Measurements from ENCODE around the gene HOXA2.

Gene HOXA2

GRCh38 chr7:27132214-27132613 is 29.7 kb upstream of the HOXA2 start:
- CTCF ChIA-PET, result interaction anchor here (1.4 kb wide), 1 partner anchor 47 kb away, joined by 3 read pairs; no protein-coding TSS in a partner anchor
- POLR2A ChIA-PET, result interaction anchor here (0.9 to 5.3 kb wide), 7 partner anchors 11 to 35 kb away, joined by 3 to 103 read pairs (median 8); partner anchors contain the start of genes HOXA5 and HOXA7
- DNase-seq (ENCODE audit: extremely low spot score), result no peak
- TF ChIP-seq BHLHE40 (IDR thresholded peaks at IDR 0.05; ENCODE audit: borderline replicate concordance) (no peak), HDGF (IDR thresholded peaks at IDR 0.05; ENCODE audit: borderline replicate concordance) (no peak), SP1 (IDR thresholded peaks at IDR 0.05) (no peak), ZNF384 (IDR thresholded peaks at IDR 0.05) (no peak), FOXK2 (IDR thresholded peaks at IDR 0.05) (no peak), NFRKB (IDR thresholded peaks at IDR 0.05) (no peak), PKNOX1 (IDR thresholded peaks at IDR 0.05) (no peak), SUZ12 (IDR thresholded peaks at IDR 0.05) (no peak), ARNT (IDR thresholded peaks at IDR 0.05) (no peak), L3MBTL2 (conservative IDR thresholded peaks at IDR 0.05) (no peak), FOXM1 (IDR thresholded peaks at IDR 0.05; ENCODE audit: borderline replicate concordance) (no peak), TARDBP (IDR thresholded peaks at IDR 0.05) (no peak), FOXA1 (IDR thresholded peaks at IDR 0.05) (no peak), LEF1 (IDR thresholded peaks at IDR 0.05; ENCODE audit: borderline replicate concordance) (no peak), ELF4 (IDR thresholded peaks at IDR 0.05) (no peak), CTBP1 (IDR thresholded peaks at IDR 0.05; ENCODE audit: borderline replicate concordance) (no peak)

- CTCF ChIA-PET, result interaction anchor here (1.4 kb wide), 1 partner anchor 48 kb away, joined by 3 read pairs; no protein-coding TSS in a partner anchor
- POLR2A ChIA-PET, result interaction anchor here (0.8 to 5.3 kb wide), 18 partner anchors 10 to 1269 kb away, joined by 3 to 103 read pairs (median 4); partner anchors contain the start of genes HOXA5, HOXA7 and SKAP2
Measured at GRCh38 chr7:27131390-27131819, 28.9 kb upstream of the HOXA2 start.

GRCh38 chr7:27130540-27131389 is 28.3 kb upstream of the HOXA2 start, which contains the start of gene HOXA4:
TSS of gene HOXA4 (minus strand) at chr7:27130757. CDS start at chr7:27130733, 24 bp downstream.
- peak; percentile 78 for DNase-seq (ENCODE audit: extremely low spot score)
- POLR2A ChIA-PET, result interaction anchor here (0.7 to 5.3 kb wide), 19 partner anchors 10 to 1269 kb away, joined by 3 to 103 read pairs (median 4); partner anchors contain the start of genes HOXA5, HOXA7 and SKAP2
- CTCF ChIA-PET, result interaction anchor here (1.4 kb wide), 2 partner anchors 11 to 48 kb away, joined by 3 read pairs; no protein-coding TSS in a partner anchor
- no peak for TF ChIP-seq CTBP1 (IDR thresholded peaks at IDR 0.05; ENCODE audit: borderline replicate concordance)
- no peak for TF ChIP-seq TARDBP (IDR thresholded peaks at IDR 0.05)
- no peak for TF ChIP-seq ZNF384 (IDR thresholded peaks at IDR 0.05)
- peak; percentile 69; the same call in 1 of the 2 replicates for TF ChIP-seq HDGF (IDR thresholded peaks at IDR 0.05; ENCODE audit: borderline replicate concordance)
- TF ChIP-seq FOXM1 (IDR thresholded peaks at IDR 0.05; ENCODE audit: borderline replicate concordance), result no peak
- TF ChIP-seq NFRKB (IDR thresholded peaks at IDR 0.05), result no peak
- TF ChIP-seq PKNOX1 (IDR thresholded peaks at IDR 0.05), result 0 out of 2 replicates have a peak, but pooled peaks have one; percentile 31
- no peak for TF ChIP-seq SP1 (IDR thresholded peaks at IDR 0.05)
- TF ChIP-seq SUZ12 (IDR thresholded peaks at IDR 0.05), result no peak
- no peak for TF ChIP-seq ELF4 (IDR thresholded peaks at IDR 0.05)
- TF ChIP-seq ARNT (IDR thresholded peaks at IDR 0.05), result 0 out of 2 replicates have a peak, but pooled peaks have one; percentile 37
- peak; percentile 83 for TF ChIP-seq L3MBTL2 (conservative IDR thresholded peaks at IDR 0.05)
- no peak for TF ChIP-seq FOXK2 (IDR thresholded peaks at IDR 0.05)
- TF ChIP-seq FOXA1 (IDR thresholded peaks at IDR 0.05), result no peak

More at GRCh38 chr7:27131390-27131819, 28.9 kb upstream of the HOXA2 start:
- no peak for DNase-seq (ENCODE audit: extremely low spot score)
- TF ChIP-seq NFRKB (IDR thresholded peaks at IDR 0.05), result no peak
- no peak for TF ChIP-seq FOXK2 (IDR thresholded peaks at IDR 0.05)
- TF ChIP-seq BHLHE40 (IDR thresholded peaks at IDR 0.05; ENCODE audit: borderline replicate concordance), result no peak
- no peak for TF ChIP-seq ARNT (IDR thresholded peaks at IDR 0.05)

GRCh38 chr7:27129729-27130539 is 27.5 kb upstream of the HOXA2 start:
- POLR2A ChIA-PET, result interaction anchor here (1.9 to 5.3 kb wide), 3 partner anchors 11 to 19 kb away, joined by 8 to 103 read pairs (median 12); no protein-coding TSS in a partner anchor
- CTCF ChIA-PET, result interaction anchor here (1.4 kb wide), 1 partner anchor 10 kb away, joined by 3 read pairs; no protein-coding TSS in a partner anchor
- TF ChIP-seq L3MBTL2 (conservative IDR thresholded peaks at IDR 0.05) (no peak), FOXM1 (IDR thresholded peaks at IDR 0.05; ENCODE audit: borderline replicate concordance) (0 out of 2 replicates have a peak, but pooled peaks have one; percentile 3), TARDBP (IDR thresholded peaks at IDR 0.05) (no peak), ELF4 (IDR thresholded peaks at IDR 0.05) (no peak), SUZ12 (IDR thresholded peaks at IDR 0.05) (no peak), HDGF (IDR thresholded peaks at IDR 0.05; ENCODE audit: borderline replicate concordance) (no peak), LEF1 (IDR thresholded peaks at IDR 0.05; ENCODE audit: borderline replicate concordance) (0 out of 2 replicates have a peak, but pooled peaks have one; percentile 68), NFRKB (IDR thresholded peaks at IDR 0.05) (no peak), FOXK2 (IDR thresholded peaks at IDR 0.05) (no peak), ZNF384 (IDR thresholded peaks at IDR 0.05) (no peak), FOXA1 (IDR thresholded peaks at IDR 0.05) (no peak), ARNT (IDR thresholded peaks at IDR 0.05) (peak; percentile 52; the same call in 1 of the 2 replicates), CTBP1 (IDR thresholded peaks at IDR 0.05; ENCODE audit: borderline replicate concordance) (peak; percentile 84), BHLHE40 (IDR thresholded peaks at IDR 0.05; ENCODE audit: borderline replicate concordance) (no peak), SP1 (IDR thresholded peaks at IDR 0.05) (no peak), PKNOX1 (IDR thresholded peaks at IDR 0.05) (peak; percentile 90)
- DNase-seq (ENCODE audit: extremely low spot score), result no peak
